ENCODE results near the gene CD46.
A peak's percentile ranks its signal among the peaks of the same experiment; 100 is the strongest.

The CD46 gene

DNA sequence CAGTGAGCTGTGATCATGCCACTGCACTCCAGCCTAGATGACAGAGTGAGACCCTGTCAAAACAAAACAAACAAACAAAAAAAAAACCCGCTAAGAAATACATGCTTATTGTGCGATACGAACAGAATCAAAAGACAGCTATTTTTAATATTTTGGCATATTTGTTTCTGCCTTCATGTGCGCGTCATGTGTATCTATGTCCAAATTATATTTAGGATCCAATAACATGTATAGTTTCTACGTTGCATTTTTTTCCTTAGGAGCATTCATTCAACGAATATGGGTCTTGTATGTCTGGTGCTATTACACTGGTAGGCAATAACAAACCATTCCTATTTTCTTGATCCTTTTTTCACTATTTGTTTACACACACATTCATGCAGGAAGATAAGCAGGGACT is 1.8 kb downstream of the CD46 start:
- H3K27ac ChIP-seq (ENCODE audit: low read length), result no peak overlapping the region; the same call in 1 of the 2 replicates
- peak overlapping the region; percentile 53 to 87; a peak in 3 of 4 replicates for H3K4me3 ChIP-seq (ENCODE audit: low read depth in 1 of 2, low read length in 2 of 2)
- H3K36me3 ChIP-seq (ENCODE audit: insufficient read depth, low read length), result peaks cover 26% of the 10 kb centered on the region
- peaks cover 59% of the 10 kb centered on the region for H3K4me1 ChIP-seq (ENCODE audit: insufficient read depth, low read length)
- peak overlapping the region; percentile 73; the same call in 1 of the 2 replicates for H3K9ac ChIP-seq (ENCODE audit: low read depth, low read length)
- H3K9me3 ChIP-seq (ENCODE audit: insufficient read depth, low read length, severe bottlenecking), result no peaks in the 10 kb centered on the region
- peak overlapping the region; percentile 81 for H3K4me2 ChIP-seq (ENCODE audit: insufficient read depth, low read length)
- no peaks in the 10 kb centered on the region for H3K27me3 ChIP-seq (ENCODE audit: insufficient read depth, low read length, poor library complexity)
- ATAC-seq (ENCODE audit: insufficient read depth, low read depth) (no peak), DNase-seq (no peak)
- H3K79me2 ChIP-seq (ENCODE audit: insufficient read depth, low read length), result peaks cover 81% of the 10 kb centered on the region
- no peak for TF ChIP-seq EZH2 (IDR thresholded peaks at IDR 0.05; ENCODE audit: borderline replicate concordance, low read depth, low read length, severe bottlenecking)
- TF ChIP-seq, protein P1, sequence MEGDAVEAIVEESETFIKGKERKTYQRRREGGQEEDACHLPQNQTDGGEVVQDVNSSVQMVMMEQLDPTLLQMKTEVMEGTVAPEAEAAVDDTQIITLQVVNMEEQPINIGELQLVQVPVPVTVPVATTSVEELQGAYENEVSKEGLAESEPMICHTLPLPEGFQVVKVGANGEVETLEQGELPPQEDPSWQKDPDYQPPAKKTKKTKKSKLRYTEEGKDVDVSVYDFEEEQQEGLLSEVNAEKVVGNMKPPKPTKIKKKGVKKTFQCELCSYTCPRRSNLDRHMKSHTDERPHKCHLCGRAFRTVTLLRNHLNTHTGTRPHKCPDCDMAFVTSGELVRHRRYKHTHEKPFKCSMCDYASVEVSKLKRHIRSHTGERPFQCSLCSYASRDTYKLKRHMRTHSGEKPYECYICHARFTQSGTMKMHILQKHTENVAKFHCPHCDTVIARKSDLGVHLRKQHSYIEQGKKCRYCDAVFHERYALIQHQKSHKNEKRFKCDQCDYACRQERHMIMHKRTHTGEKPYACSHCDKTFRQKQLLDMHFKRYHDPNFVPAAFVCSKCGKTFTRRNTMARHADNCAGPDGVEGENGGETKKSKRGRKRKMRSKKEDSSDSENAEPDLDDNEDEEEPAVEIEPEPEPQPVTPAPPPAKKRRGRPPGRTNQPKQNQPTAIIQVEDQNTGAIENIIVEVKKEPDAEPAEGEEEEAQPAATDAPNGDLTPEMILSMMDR (IDR thresholded peaks at IDR 0.05; ENCODE audit: borderline replicate concordance, extremely low read depth, low read length, poor library complexity, severe bottlenecking), result no peak
- H4K20me1 ChIP-seq (ENCODE audit: insufficient read depth, low read length), result peaks cover 45% of the 10 kb centered on the region
- no peak overlapping the region for H2AFZ ChIP-seq (ENCODE audit: low read depth, low read length)

DNA sequence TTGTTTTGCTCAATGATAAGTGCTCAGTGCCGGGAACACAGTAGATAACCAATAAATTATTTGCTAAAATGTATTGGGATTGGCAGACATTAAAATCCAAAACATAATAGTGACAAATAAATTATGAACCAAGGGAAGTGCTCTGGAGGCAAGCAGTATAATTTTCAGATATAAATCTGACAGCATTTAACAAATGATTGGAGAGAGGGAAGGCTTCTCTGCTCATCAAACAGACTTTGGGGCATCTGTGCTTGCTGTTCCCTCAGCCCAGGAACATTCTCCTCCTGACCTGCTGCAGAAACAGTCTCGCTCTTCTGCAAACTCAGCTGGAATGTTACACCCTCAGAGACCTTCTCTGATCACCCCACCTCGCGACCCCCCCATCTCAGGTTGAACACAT is 2.2 kb downstream of the CD46 start:
- peaks cover 81% of the 10 kb centered on the region for H3K79me2 ChIP-seq (ENCODE audit: insufficient read depth, low read length)
- H3K4me3 ChIP-seq (ENCODE audit: low read depth in 1 of 2, low read length in 2 of 2), result peak overlapping the region in 1 of 2 experiments; percentile 87; a peak in 3 of 4 replicates
- peak overlapping the region; percentile 73; the same call in 1 of the 2 replicates for H3K9ac ChIP-seq (ENCODE audit: low read depth, low read length)
- H2AFZ ChIP-seq (ENCODE audit: low read depth, low read length), result no peak overlapping the region
- DNase-seq (no peak), ATAC-seq (ENCODE audit: insufficient read depth, low read depth) (no peak)
- H3K27me3 ChIP-seq (ENCODE audit: insufficient read depth, low read length, poor library complexity), result no peaks in the 10 kb centered on the region
- H3K27ac ChIP-seq (ENCODE audit: low read length), result peak overlapping the region; percentile 45; the same call in 1 of the 2 replicates
- no peaks in the 10 kb centered on the region for H3K9me3 ChIP-seq (ENCODE audit: insufficient read depth, low read length, severe bottlenecking)
- no peak for TF ChIP-seq EZH2 (IDR thresholded peaks at IDR 0.05; ENCODE audit: borderline replicate concordance, low read depth, low read length, severe bottlenecking)
- TF ChIP-seq, protein P1 (IDR thresholded peaks at IDR 0.05; ENCODE audit: borderline replicate concordance, extremely low read depth, low read length, poor library complexity, severe bottlenecking), result no peak
- peaks cover 45% of the 10 kb centered on the region for H4K20me1 ChIP-seq (ENCODE audit: insufficient read depth, low read length)
- peak overlapping the region; percentile 81 for H3K4me2 ChIP-seq (ENCODE audit: insufficient read depth, low read length)
- H3K36me3 ChIP-seq (ENCODE audit: insufficient read depth, low read length), result peaks cover 30% of the 10 kb centered on the region
- H3K4me1 ChIP-seq (ENCODE audit: insufficient read depth, low read length), result peaks cover 55% of the 10 kb centered on the region

DNA sequence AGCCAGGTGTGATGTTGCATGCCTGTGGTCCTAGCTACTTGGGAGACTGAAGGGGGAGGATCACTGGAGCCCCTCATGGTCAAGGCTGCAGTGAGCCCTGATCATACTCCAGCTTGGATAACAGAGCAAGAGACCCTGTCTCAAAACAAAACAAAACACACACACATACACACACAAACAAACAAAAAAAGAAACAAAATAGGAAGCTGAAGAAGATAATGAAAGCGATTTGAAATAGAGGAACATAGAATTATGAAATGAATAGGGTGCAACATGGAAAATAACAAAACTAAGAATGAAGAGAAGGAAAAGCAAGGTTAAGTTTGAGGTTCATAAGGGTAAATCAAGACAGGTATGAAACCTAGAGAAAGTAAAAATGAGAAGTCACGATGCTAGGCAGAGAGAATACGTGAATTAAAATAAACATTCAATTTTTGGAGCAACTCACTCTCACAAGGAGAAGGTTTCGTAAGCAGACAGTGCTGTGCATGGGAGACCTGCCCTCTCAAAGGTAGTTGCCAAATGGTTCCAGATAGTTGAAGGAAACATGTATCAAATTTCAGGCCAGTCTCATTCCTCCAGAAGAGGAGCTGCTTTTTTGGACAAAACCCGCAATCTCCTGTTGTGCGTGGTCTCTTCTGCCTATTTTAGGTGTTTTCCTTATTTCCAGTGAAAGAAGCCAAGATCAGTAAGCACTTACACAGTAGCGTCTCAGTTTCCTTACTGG is 3.3 kb downstream of the CD46 start:
- peak overlapping the region; percentile 81 for H3K4me2 ChIP-seq (ENCODE audit: insufficient read depth, low read length)
- H3K36me3 ChIP-seq (ENCODE audit: insufficient read depth, low read length), result peaks cover 41% of the 10 kb centered on the region

More for the DNA sequence above, 3.3 kb downstream of the CD46 start:
- no peak overlapping the region for H3K4me3 ChIP-seq (ENCODE audit: low read depth in 1 of 2, low read length in 2 of 2)
- H4K20me1 ChIP-seq (ENCODE audit: insufficient read depth, low read length), result peaks cover 47% of the 10 kb centered on the region
- ATAC-seq (ENCODE audit: insufficient read depth, low read depth) (no peak), DNase-seq (no peak)
- no peak overlapping the region for H2AFZ ChIP-seq (ENCODE audit: low read depth, low read length)
- no peaks in the 10 kb centered on the region for H3K27me3 ChIP-seq (ENCODE audit: insufficient read depth, low read length, poor library complexity)
- peaks cover 43% of the 10 kb centered on the region for H3K4me1 ChIP-seq (ENCODE audit: insufficient read depth, low read length)
- H3K9ac ChIP-seq (ENCODE audit: low read depth, low read length), result no peak overlapping the region
- H3K79me2 ChIP-seq (ENCODE audit: insufficient read depth, low read length), result peaks cover 83% of the 10 kb centered on the region
- H3K9me3 ChIP-seq (ENCODE audit: insufficient read depth, low read length, severe bottlenecking), result no peaks in the 10 kb centered on the region
- TF ChIP-seq, protein P1 (IDR thresholded peaks at IDR 0.05; ENCODE audit: borderline replicate concordance, extremely low read depth, low read length, poor library complexity, severe bottlenecking), result no peak
- TF ChIP-seq EZH2 (IDR thresholded peaks at IDR 0.05; ENCODE audit: borderline replicate concordance, low read depth, low read length, severe bottlenecking), result no peak
- H3K27ac ChIP-seq (ENCODE audit: low read length), result no peak overlapping the region
